Astrocyte (in vitro differentiated cells and primary cell): ENCODE data around the gene LMAN1L. TPM values are rescaled to one million over a fixed set of nuclear protein-coding genes. Genes with fewer than 3 reads are reported as not detected.

Experiments used
- DNase-seq: peaks from one replicate; pipeline ENCODE4 v3.0.0-alpha.2; 2010; ENCODE audit warnings: low read depth
- FAIRE-seq: peaks from 2 replicates; lab custom pipeline; 2011; peaks lifted over from hg19 to GRCh38; lab: Jason Lieb, UNC
- H2AFZ ChIP-seq: 2 replicates; pipeline ENCODE4 v1.6.0; 2012; ENCODE audit warnings: low read depth, low read length, inconsistent platforms
- H3K27ac ChIP-seq: 2 replicates; pipeline ENCODE4 v1.5.1; 2011; ENCODE audit warnings: low read depth, low read length, inconsistent platforms
- H3K27me3 ChIP-seq: 2 replicates; pipeline ENCODE4 v1.6.0; 2011; ENCODE audit warnings: low read length, inconsistent platforms; ENCODE audit not compliant: insufficient read depth
- H3K36me3 ChIP-seq: 2 replicates; pipeline ENCODE4 v1.5.1; 2011; ENCODE audit warnings: low read length, inconsistent platforms; ENCODE audit not compliant: insufficient read depth
- H3K4me1 ChIP-seq: 2 replicates; pipeline ENCODE4 v1.5.1; 2011; ENCODE audit warnings: low read length, inconsistent platforms; ENCODE audit not compliant: insufficient read depth
- H3K4me2 ChIP-seq: 2 replicates; pipeline ENCODE4 v1.6.0; 2012; ENCODE audit warnings: low read length, inconsistent platforms
- H3K4me3 ChIP-seq: 2 replicates; pipeline ENCODE4 v1.5.1; 2011; ENCODE audit warnings: low read depth, mild to moderate bottlenecking, low read length, inconsistent platforms; ENCODE audit not compliant: insufficient read depth
- H3K79me2 ChIP-seq: 2 replicates; pipeline ENCODE4 v1.6.0; 2012; ENCODE audit warnings: mild to moderate bottlenecking, low read length, inconsistent platforms; ENCODE audit not compliant: insufficient read depth
- H3K9ac ChIP-seq: 2 replicates; pipeline ENCODE4 v1.6.0; 2012; ENCODE audit warnings: mild to moderate bottlenecking, low read length, inconsistent platforms
- H3K9me3 ChIP-seq: 2 replicates; pipeline ENCODE4 v1.5.1; 2012; ENCODE audit warnings: low read depth, mild to moderate bottlenecking, low read length, inconsistent platforms; ENCODE audit not compliant: insufficient read depth
- H4K20me1 ChIP-seq: 2 replicates; pipeline ENCODE4 v1.6.0; 2012; ENCODE audit warnings: low read length, inconsistent platforms; ENCODE audit not compliant: insufficient read depth
- H3K27ac Mint-ChIP-seq: one replicate; pipeline ENCODE4 v1.8.0; 2021; ENCODE audit warnings: mild to moderate bottlenecking, mixed read lengths; ENCODE audit not compliant: unreplicated experiment
- H3K27me3 Mint-ChIP-seq: one replicate; pipeline ENCODE4 v1.8.0; 2021; ENCODE audit warnings: low read depth, mixed read lengths; ENCODE audit not compliant: unreplicated experiment
- H3K36me3 Mint-ChIP-seq: one replicate; pipeline ENCODE4 v1.8.0; 2021; ENCODE audit warnings: low read depth, mixed read lengths; ENCODE audit not compliant: unreplicated experiment
- H3K4me1 Mint-ChIP-seq: one replicate; pipeline ENCODE4 v1.8.0; 2021; ENCODE audit warnings: low read depth, mixed read lengths; ENCODE audit not compliant: unreplicated experiment
- H3K4me3 Mint-ChIP-seq: one replicate; pipeline ENCODE4 v1.8.0; 2021; ENCODE audit warnings: mild to moderate bottlenecking, moderate library complexity, mixed read lengths; ENCODE audit not compliant: unreplicated experiment
- H3K9me3 Mint-ChIP-seq: one replicate; pipeline ENCODE4 v1.8.0; 2021; ENCODE audit warnings: mild to moderate bottlenecking, mixed read lengths; ENCODE audit not compliant: unreplicated experiment
- CTCF ChIP-seq: IDR thresholded peaks from 2 replicates; pipeline ENCODE4 v1.5.1; 2011; ENCODE audit warnings: low read depth, mild to moderate bottlenecking, inconsistent platforms, low read length, moderate library complexity; ENCODE audit not compliant: insufficient read depth
- EZH2 ChIP-seq: IDR thresholded peaks from 2 replicates; pipeline ENCODE4 v1.6.1; 2012; ENCODE audit warnings: mild to moderate bottlenecking, low read length, inconsistent platforms; ENCODE audit not compliant: insufficient read depth
- total RNA-seq: library from RNA; stranded (reverse); gene quantifications from 2 replicates; pipeline ENCODE4 v1.2.1, GENCODE V29; 2021

The LMAN1L gene
- total RNA-seq, 1 donor from 2014 or later: 0.32 TPM

GRCh38 chr15:74866090-74866489 is 53.5 kb downstream of the LMAN1L start:
- H3K4me2 ChIP-seq: peak overlapping the region; percentile 18
- H3K9me3 ChIP-seq: no peaks in the 10 kb centered on the region
- no peaks in the 10 kb centered on the region for H3K27me3 ChIP-seq
- FAIRE-seq (no peak), DNase-seq (peak; percentile 73)
- Mint-ChIP-seq H3K4me3 (peak overlapping the region; percentile 60), H3K9me3 (peaks cover 4% of the 10 kb centered on the region), H3K27me3 (no peaks in the 10 kb centered on the region), H3K4me1 (peaks cover 44% of the 10 kb centered on the region), H3K27ac (peak overlapping the region; percentile 80), H3K36me3 (peaks cover 16% of the 10 kb centered on the region)
- peaks cover 13% of the 10 kb centered on the region for H3K4me1 ChIP-seq
- no peak overlapping the region for H3K9ac ChIP-seq
- no peaks in the 10 kb centered on the region for H3K36me3 ChIP-seq
- TF ChIP-seq EZH2 (no peak), CTCF (no peak)
- peaks cover 82% of the 10 kb centered on the region for H4K20me1 ChIP-seq
- no peak overlapping the region for H3K4me3 ChIP-seq
- peaks cover 69% of the 10 kb centered on the region for H3K79me2 ChIP-seq
- no peak overlapping the region for H2AFZ ChIP-seq
- H3K27ac ChIP-seq: no peak overlapping the region

GRCh38 chr15:74867466-74868038 is 54.9 kb downstream of the LMAN1L start:
- H3K4me3 Mint-ChIP-seq: no peak overlapping the region
- Histone ChIP-seq H3K9me3 (no peaks in the 10 kb centered on the region), H3K36me3 (no peaks in the 10 kb centered on the region), H4K20me1 (peaks cover 89% of the 10 kb centered on the region), H3K27me3 (no peaks in the 10 kb centered on the region), H3K79me2 (peaks cover 79% of the 10 kb centered on the region), H3K27ac (no peak overlapping the region), H2AFZ (no peak overlapping the region), H3K4me3 (no peak overlapping the region), H3K9ac (no peak overlapping the region), H3K4me1 (peaks cover 18% of the 10 kb centered on the region), H3K4me2 (no peak overlapping the region)
- H3K27ac Mint-ChIP-seq: no peak overlapping the region
- peaks cover 46% of the 10 kb centered on the region for H3K4me1 Mint-ChIP-seq
- H3K36me3 Mint-ChIP-seq: peaks cover 16% of the 10 kb centered on the region
- no peaks in the 10 kb centered on the region for H3K27me3 Mint-ChIP-seq
- peaks cover 4% of the 10 kb centered on the region for H3K9me3 Mint-ChIP-seq
- TF ChIP-seq CTCF (no peak), EZH2 (no peak)
- no peak for DNase-seq
- FAIRE-seq: no peak

- Histone ChIP-seq H2AFZ (no peak overlapping the region), H3K27me3 (no peaks in the 10 kb centered on the region), H4K20me1 (peaks cover 87% of the 10 kb centered on the region), H3K9me3 (no peaks in the 10 kb centered on the region), H3K4me1 (peaks cover 18% of the 10 kb centered on the region), H3K9ac (no peak overlapping the region), H3K79me2 (peaks cover 82% of the 10 kb centered on the region), H3K36me3 (no peaks in the 10 kb centered on the region), H3K4me3 (no peak overlapping the region), H3K27ac (no peak overlapping the region), H3K4me2 (no peak overlapping the region)
- H3K9me3 Mint-ChIP-seq: peaks cover 4% of the 10 kb centered on the region
- peaks cover 47% of the 10 kb centered on the region for H3K4me1 Mint-ChIP-seq
- DNase-seq (no peak), FAIRE-seq (no peak)
- H3K36me3 Mint-ChIP-seq: peaks cover 16% of the 10 kb centered on the region
- TF ChIP-seq EZH2 (no peak), CTCF (no peak)
- H3K27me3 Mint-ChIP-seq: no peaks in the 10 kb centered on the region
- peak overlapping the region; percentile 77 for H3K27ac Mint-ChIP-seq
- H3K4me3 Mint-ChIP-seq: no peak overlapping the region
Observed at GRCh38 chr15:74868059-74868458, 55.4 kb downstream of the LMAN1L start.
